H9 (cell line): ENCODE measurements around the gene ANXA3. TPM values are rescaled to one million over a fixed set of nuclear protein-coding genes. Genes with fewer than 3 reads are reported as not detected.

ENCODE experiments used
- DNase-seq: peaks from one replicate; pipeline ENCODE4 v3.0.0-alpha.2; 2017
- H2AFZ ChIP-seq: one replicate; pipeline ENCODE4 v1.6.1; 2013; ENCODE audit warnings: mild to moderate bottlenecking, low read length, control low read depth, moderate library complexity
- H2AK5ac ChIP-seq: 2 replicates; pipeline ENCODE4 v1.6.1; 2013; ENCODE audit warnings: low read length, control low read depth, mixed read lengths; ENCODE audit not compliant: insufficient read length
- H2BK120ac ChIP-seq: one replicate; pipeline ENCODE4 v1.6.1; 2013; ENCODE audit warnings: low read depth, mild to moderate bottlenecking, low read length, control low read depth, inconsistent platforms; ENCODE audit not compliant: poor library complexity, severe bottlenecking
- H2BK12ac ChIP-seq: 2 replicates; pipeline ENCODE4 v1.6.1; 2013; ENCODE audit warnings: low read length, control low read depth, mixed read lengths, low read depth; ENCODE audit not compliant: insufficient read length
- H2BK15ac ChIP-seq: 2 replicates; pipeline ENCODE4 v1.6.1; 2013; ENCODE audit warnings: low read depth, low read length, control low read depth
- H2BK20ac ChIP-seq: one replicate; pipeline ENCODE4 v1.6.1; 2013; ENCODE audit warnings: low read depth, mild to moderate bottlenecking, low read length, control low read depth, inconsistent platforms; ENCODE audit not compliant: poor library complexity, severe bottlenecking
- H2BK5ac ChIP-seq: 2 replicates; pipeline ENCODE4 v1.6.1; 2013; ENCODE audit warnings: low read length, control low read depth, mixed read lengths; ENCODE audit not compliant: insufficient read length
- H3K14ac ChIP-seq: 2 replicates; pipeline ENCODE4 v1.6.1; 2013; ENCODE audit warnings: low read length, control low read depth; ENCODE audit not compliant: insufficient read depth
- H3K18ac ChIP-seq: 2 replicates; pipeline ENCODE4 v1.6.1; 2013; ENCODE audit warnings: low read depth, mild to moderate bottlenecking, mixed read lengths, low read length, control low read depth; ENCODE audit not compliant: insufficient read length
- H3K23ac ChIP-seq: 2 replicates; pipeline ENCODE4 v1.6.1; 2013; ENCODE audit warnings: low read length, control low read depth, mixed read lengths, low read depth; ENCODE audit not compliant: insufficient read length
- H3K23me2 ChIP-seq: 2 replicates; pipeline ENCODE4 v1.6.1; 2013; ENCODE audit warnings: low read depth, mild to moderate bottlenecking, mixed read lengths, low read length, control low read depth; ENCODE audit not compliant: insufficient read length, poor library complexity, severe bottlenecking
- H3K27ac ChIP-seq: 2 replicates; pipeline ENCODE4 v1.5.1; 2013; ENCODE audit warnings: low read length, control low read depth, mixed read lengths, low read depth; ENCODE audit not compliant: insufficient read length
- H3K27me3 ChIP-seq: 2 replicates; pipeline ENCODE4 v1.6.1; 2013; ENCODE audit warnings: low read length, control low read depth, inconsistent platforms; ENCODE audit not compliant: insufficient read depth
- H3K4ac ChIP-seq: 2 replicates; pipeline ENCODE4 v1.6.1; 2013; ENCODE audit warnings: low read depth, mild to moderate bottlenecking, control low read depth, inconsistent platforms, low read length, moderate library complexity
- H3K4me1 ChIP-seq: 2 replicates; pipeline ENCODE4 v1.6.1; 2013; ENCODE audit warnings: low read length, control low read depth, inconsistent platforms; ENCODE audit not compliant: insufficient read depth
- H3K4me2 ChIP-seq: 2 replicates; pipeline ENCODE4 v1.6.1; 2013; ENCODE audit warnings: low read length, control low read depth, mixed read lengths; ENCODE audit not compliant: insufficient read length, insufficient read depth
- H3K56ac ChIP-seq: 2 replicates; pipeline ENCODE4 v1.6.1; 2013; ENCODE audit warnings: low read depth, mild to moderate bottlenecking, mixed read lengths, low read length, control low read depth; ENCODE audit not compliant: insufficient read length
- H3K79me1 ChIP-seq: 2 replicates; pipeline ENCODE4 v1.6.1; 2013; ENCODE audit warnings: low read depth, mild to moderate bottlenecking, moderate library complexity, low read length, control low read depth, inconsistent platforms; ENCODE audit not compliant: insufficient read depth, poor library complexity, severe bottlenecking
- H3K79me2 ChIP-seq: 2 replicates; pipeline ENCODE4 v1.6.1; 2013; ENCODE audit warnings: low read length, control low read depth, inconsistent platforms; ENCODE audit not compliant: insufficient read depth
- H3K9ac ChIP-seq: 2 replicates; pipeline ENCODE4 v1.6.1; 2013; ENCODE audit warnings: low read length, control low read depth, mixed read lengths; ENCODE audit not compliant: insufficient read length; ENCODE audit errors: extremely low read depth
- H3K9me3 ChIP-seq: one replicate; pipeline ENCODE4 v1.6.1; 2013; ENCODE audit warnings: low read depth, low read length, inconsistent platforms; ENCODE audit not compliant: control insufficient read depth
- H3T11ph ChIP-seq: one replicate; pipeline ENCODE4 v1.6.1; 2013; ENCODE audit warnings: mild to moderate bottlenecking, low read length, control low read depth, inconsistent platforms
- H4K20me1 ChIP-seq: one replicate; pipeline ENCODE4 v1.6.1; 2013; ENCODE audit not compliant: control insufficient read depth, insufficient read length, insufficient read depth
- H4K5ac ChIP-seq: 2 replicates; pipeline ENCODE4 v1.6.1; 2013; ENCODE audit warnings: low read depth, mild to moderate bottlenecking, mixed read lengths, low read length, control low read depth; ENCODE audit not compliant: insufficient read length
- H4K8ac ChIP-seq: replicated peaks from 2 replicates; pipeline ENCODE4 v1.6.1; 2013; ENCODE audit warnings: low read length, control low read depth, mixed read lengths, low read depth; ENCODE audit not compliant: insufficient read length
- H4K91ac ChIP-seq: 2 replicates; pipeline ENCODE4 v1.6.1; 2013; ENCODE audit warnings: low read depth, mild to moderate bottlenecking, moderate library complexity, mixed read lengths, low read length, control low read depth; ENCODE audit not compliant: insufficient read length
- H3K27ac Mint-ChIP-seq, 3 experiments: 2 replicates in 2 of 3; 3 replicates in 1 of 3; pipeline ENCODE4 v1.8.0; 2020 to 2021; ENCODE audit warnings: mixed read lengths in 3 of 3, mild to moderate bottlenecking in 1 of 3, moderate library complexity in 1 of 3
- H3K27me3 Mint-ChIP-seq: 2 replicates; pipeline ENCODE4 v1.8.0; 2021; ENCODE audit warnings: low read depth, mild to moderate bottlenecking, moderate library complexity, mixed read lengths
- H3K36me3 Mint-ChIP-seq, 3 experiments: 2 replicates in 2 of 3; 3 replicates in 1 of 3; pipeline ENCODE4 v1.8.0; 2020 to 2021; ENCODE audit warnings: low read depth in 3 of 3, mixed read lengths in 3 of 3; ENCODE audit not compliant: insufficient read depth in 1 of 3
- H3K4me1 Mint-ChIP-seq, 2 experiments: 2 replicates each; pipeline ENCODE4 v1.8.0; 2020; ENCODE audit warnings: mixed read lengths in 2 of 2
- H3K4me3 Mint-ChIP-seq, 2 experiments: 2 replicates in 1 of 2; 3 replicates in 1 of 2; pipeline ENCODE4 v1.8.0; 2020 to 2021; ENCODE audit warnings: mild to moderate bottlenecking in 2 of 2, mixed read lengths in 2 of 2, moderate library complexity in 1 of 2
- H3K9me3 Mint-ChIP-seq, 2 experiments: 2 replicates in 1 of 2; 3 replicates in 1 of 2; pipeline ENCODE4 v1.8.0; 2020; ENCODE audit warnings: mild to moderate bottlenecking in 2 of 2, mixed read lengths in 2 of 2, moderate library complexity in 1 of 2
- CTCF ChIP-seq: fragments of 200-600 bp; sonication (generic); conservative IDR thresholded peaks from 3 replicates; pipeline ENCODE4 v1.8.0; 2021; ENCODE audit warnings: antibody characterized with exemption, mild to moderate bottlenecking
- WGBS: extraction: QIAGEN DNeasy Blood & Tissue Kit; methylation state at CpG from one replicate; pipeline ENCODE4 v1.1.7; 2013; ENCODE audit warnings: missing lambda C conversion rate, low lambda C conversion rate, mixed read lengths; ENCODE audit not compliant: insufficient read length; ENCODE audit errors: extremely low coverage; 5-methylcytosine and 5-hydroxymethylcytosine counted together
- total RNA-seq: library from RNA; stranded (reverse); gene quantifications from 2 replicates; pipeline ENCODE4 v1.2.1, GENCODE V29; 2021

The ANXA3 gene
- total RNA-seq, 1 experiment from 2014 or later, result 20.6 TPM

- Mint-ChIP-seq H3K9me3 (peaks cover 0 to 2% of the 10 kb centered on the region in 2 experiments; a peak in 1 of 5 replicates), H3K27ac (no peak overlapping the region), H3K4me1 (peaks cover 3 to 4% of the 10 kb centered on the region in 2 experiments), H3K4me3 (no peak overlapping the region), H3K36me3 (peaks cover 0 to 8% (median 0%) of the 10 kb centered on the region in 3 experiments; a peak in 2 of 7 replicates), H3K27me3 (no peaks in the 10 kb centered on the region)
- Histone ChIP-seq H3K79me2 (no peaks in the 10 kb centered on the region), H3K4me1 (no peaks in the 10 kb centered on the region), H3K23me2 (no peaks in the 10 kb centered on the region), H3T11ph (no peak overlapping the region), H3K9me3 (no peaks in the 10 kb centered on the region), H2AFZ (no peak overlapping the region), H3K27me3 (no peaks in the 10 kb centered on the region), H3K23ac (no peak overlapping the region), H3K4me2 (no peak overlapping the region), H4K8ac (no peak overlapping the region), H4K20me1 (no peaks in the 10 kb centered on the region), H2BK12ac (no peak overlapping the region), H3K14ac (no peak overlapping the region), H2BK20ac (no peak overlapping the region), H2BK5ac (no peak overlapping the region), H3K9ac (no peak overlapping the region), H3K79me1 (no peaks in the 10 kb centered on the region), H3K4ac (no peak overlapping the region), H4K91ac (no peak overlapping the region), H2BK15ac (no peak overlapping the region), H4K5ac (no peak overlapping the region), H2BK120ac (no peak overlapping the region), H3K56ac (no peak overlapping the region), H2AK5ac (no peak overlapping the region), H3K18ac (no peak overlapping the region), H3K27ac (no peak overlapping the region)
- WGBS, result no CpG with 5 or more reads among the region's 4 CpGs
- no peak for DNase-seq
- TF ChIP-seq CTCF, result no peak
Observed at GRCh38 chr4:78588894-78589545, 37.5 kb downstream of the ANXA3 start.
